A549 (cell line): Measurements from ENCODE around the gene SPAG17.

Source experiments
- POLR2A ChIP-seq: IDR thresholded peaks from 2 replicates; pipeline ENCODE4 v1.6.1; 2012; ENCODE audit warnings: mild to moderate bottlenecking, low read length
- SMC3 ChIP-seq: fragments of >200 bp; sonication (Bioruptor Twin); formaldehyde crosslinking; IDR thresholded peaks from 3 replicates; pipeline ENCODE4 v1.6.1; 2018; ENCODE audit warnings: inconsistent platforms
- TF ChIP-seq, protein P1 (sequence below): fragments of 450-650 bp; IDR thresholded peaks from 2 replicates; pipeline ENCODE4 v1.6.1; 2014; ENCODE audit warnings: antibody characterized with exemption

DNA sequence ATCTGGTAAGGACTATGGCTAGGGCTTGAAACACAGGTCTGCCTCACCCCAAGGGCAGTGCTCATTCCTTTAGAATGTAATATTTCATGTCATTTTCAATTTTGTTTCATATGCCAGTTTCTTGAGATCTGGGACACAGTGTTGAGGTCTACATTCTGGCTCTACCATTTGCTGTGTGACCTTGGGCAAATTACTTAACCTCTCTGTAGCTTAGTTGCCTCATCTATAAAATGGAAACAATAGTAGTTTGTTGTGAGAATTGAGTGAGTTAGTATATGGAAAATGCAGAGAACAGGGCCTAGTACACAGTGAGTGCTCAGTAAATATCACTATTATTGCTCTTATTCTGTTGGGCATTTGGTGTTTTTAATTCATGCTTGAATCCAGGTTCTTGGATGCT is 171.1 kb downstream of the SPAG17 start:
- TF ChIP-seq SMC3 (no peak), POLR2A (no peak)
- TF ChIP-seq, protein P1, sequence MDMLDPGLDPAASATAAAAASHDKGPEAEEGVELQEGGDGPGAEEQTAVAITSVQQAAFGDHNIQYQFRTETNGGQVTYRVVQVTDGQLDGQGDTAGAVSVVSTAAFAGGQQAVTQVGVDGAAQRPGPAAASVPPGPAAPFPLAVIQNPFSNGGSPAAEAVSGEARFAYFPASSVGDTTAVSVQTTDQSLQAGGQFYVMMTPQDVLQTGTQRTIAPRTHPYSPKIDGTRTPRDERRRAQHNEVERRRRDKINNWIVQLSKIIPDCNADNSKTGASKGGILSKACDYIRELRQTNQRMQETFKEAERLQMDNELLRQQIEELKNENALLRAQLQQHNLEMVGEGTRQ: no peak
